ENCODE measurements around the gene PHLDA1. TPM values are rescaled to one million over a fixed set of nuclear protein-coding genes. Genes with fewer than 3 reads are reported as not detected.
A peak's percentile ranks its signal among the peaks of the same experiment; 100 is the strongest.

Gene PHLDA1
- total RNA-seq, 1 donor, result 70.4 TPM

DNA sequence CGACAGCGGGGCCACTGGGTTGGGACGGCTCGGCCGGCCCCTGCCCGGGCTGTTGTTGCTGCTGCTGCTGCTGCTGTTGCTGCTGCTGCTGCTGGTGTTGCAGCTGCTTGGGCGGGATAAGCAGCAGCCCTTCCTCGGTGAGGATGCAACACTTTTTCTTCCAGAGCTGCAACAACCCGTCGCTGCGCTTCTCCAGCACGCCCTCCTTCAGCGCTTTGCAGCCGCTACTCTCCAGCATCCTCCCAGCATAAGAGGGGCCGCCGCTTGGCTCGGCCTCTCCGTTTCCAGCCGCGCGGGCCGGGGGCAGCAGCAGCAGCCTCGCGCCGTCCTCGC lies 529 bp downstream of the PHLDA1 start:
- TF ChIP-seq CTCF (IDR thresholded peaks at IDR 0.05; ENCODE audit: insufficient read depth, low read depth, low read length), result no peak
- DNase-seq (ENCODE audit: low read depth), result no peak
- H3K4me3 ChIP-seq (ENCODE audit: low read depth, low read length), result peak overlapping the region; percentile 98

GRCh38 chr12:76030341-76031080 lies 1.1 kb downstream of the PHLDA1 start:
- TF ChIP-seq CTCF (IDR thresholded peaks at IDR 0.05; ENCODE audit: insufficient read depth, low read depth, low read length), result no peak
- H3K4me3 ChIP-seq (ENCODE audit: low read depth, low read length), result peak overlapping the region; percentile 98
- peak; percentile 55 for DNase-seq (ENCODE audit: low read depth)

DNA sequence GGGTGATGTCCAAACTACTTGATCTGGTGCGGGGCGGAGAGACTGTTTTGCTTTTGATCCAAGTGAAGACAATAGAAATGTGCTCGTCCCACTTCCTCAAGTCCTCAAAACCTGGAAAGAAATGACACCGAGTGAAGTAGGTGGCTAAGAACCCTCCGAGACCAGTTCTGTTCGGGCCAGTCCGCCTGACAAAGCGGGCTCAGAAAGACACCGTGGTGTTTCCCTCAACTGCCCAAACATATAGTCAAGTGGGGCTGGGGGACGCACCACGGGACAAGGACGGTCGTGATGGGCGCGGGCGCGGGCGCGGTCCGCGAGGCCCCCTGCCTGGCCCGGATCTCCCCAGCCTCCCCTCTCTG lies 1.6 kb downstream of the PHLDA1 start:
- no peak for TF ChIP-seq CTCF (IDR thresholded peaks at IDR 0.05; ENCODE audit: insufficient read depth, low read depth, low read length)
- peak; percentile 60 for DNase-seq (ENCODE audit: low read depth)
- peak overlapping the region; percentile 98 for H3K4me3 ChIP-seq (ENCODE audit: low read depth, low read length)

- no peak for TF ChIP-seq CTCF (IDR thresholded peaks at IDR 0.05; ENCODE audit: insufficient read depth, low read depth, low read length)
- H3K4me3 ChIP-seq (ENCODE audit: low read depth, low read length), result peak overlapping the region; percentile 98
- DNase-seq (ENCODE audit: low read depth), result peak; percentile 50
Observed at GRCh38 chr12:76028571-76029277, 2.9 kb downstream of the PHLDA1 start.

- H3K4me3 ChIP-seq (ENCODE audit: low read depth, low read length), result peak overlapping the region; percentile 21
- no peak for TF ChIP-seq CTCF (IDR thresholded peaks at IDR 0.05; ENCODE audit: insufficient read depth, low read depth, low read length)
- DNase-seq (ENCODE audit: low read depth), result peak; percentile 82
Observed at GRCh38 chr12:76026643-76027063, 4.9 kb downstream of the PHLDA1 start.

DNA sequence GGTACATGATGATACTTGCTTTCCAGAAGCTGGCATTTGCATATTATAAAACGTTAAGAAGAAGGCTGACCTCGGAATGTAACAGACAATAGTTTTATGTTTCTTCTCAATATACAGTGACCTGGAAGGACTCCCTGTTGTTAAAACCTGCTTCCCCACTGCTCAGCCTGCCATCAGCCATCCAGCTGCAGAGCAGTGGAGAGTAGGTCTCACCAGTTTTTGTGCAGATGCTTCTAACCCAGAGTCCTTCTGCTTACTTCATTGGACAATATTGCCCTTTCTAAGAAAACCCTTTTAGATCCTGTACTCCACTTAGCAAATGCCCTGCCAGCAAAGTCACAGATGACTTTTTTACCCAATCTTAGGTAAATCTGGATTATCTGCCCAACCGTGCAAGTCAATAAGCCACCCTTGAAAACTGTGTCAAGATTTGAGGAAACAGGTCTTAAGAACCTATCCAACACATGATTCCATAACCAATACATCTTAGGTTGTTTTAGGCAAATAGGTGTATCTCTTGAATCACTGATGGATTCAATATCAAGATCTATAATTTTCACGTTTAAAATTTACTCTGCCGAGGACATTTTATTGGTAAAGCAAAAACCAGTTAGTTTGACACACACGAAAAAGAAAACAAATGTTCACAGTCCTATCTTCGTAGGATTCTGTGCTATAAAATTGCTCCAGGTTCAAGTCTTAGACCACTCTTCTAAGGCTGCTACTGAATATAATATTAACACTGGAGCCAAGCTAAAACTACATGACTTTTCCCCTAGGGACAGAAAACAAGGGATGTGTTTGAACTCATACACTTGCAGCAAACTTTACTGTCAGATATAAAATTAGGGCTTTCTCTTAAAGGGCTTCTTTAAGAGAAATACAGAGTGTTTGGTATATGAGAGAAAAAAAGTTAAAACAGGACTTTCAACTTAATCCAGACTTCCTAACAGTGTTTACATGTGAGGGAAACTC lies 5.7 kb downstream of the PHLDA1 start:
- DNase-seq (ENCODE audit: low read depth), result peak; percentile 47
- TF ChIP-seq CTCF (IDR thresholded peaks at IDR 0.05; ENCODE audit: insufficient read depth, low read depth, low read length), result no peak
- no peak overlapping the region for H3K4me3 ChIP-seq (ENCODE audit: low read depth, low read length)

Measured in fibroblast of villous mesenchyme (primary cell).